SK-N-SH (cell line): ENCODE measurements around the gene SPOCK1. TPM values are rescaled to one million over a fixed set of nuclear protein-coding genes. Genes with fewer than 3 reads are reported as not detected.

Experiments
- CTCF ChIA-PET: fragments of 300-600, 350-600 bp; formaldehyde crosslinking; extraction: SDS; loops from one replicate; lab custom pipeline; 2021; lab: Yijun Ruan, JAX
- POLR2A ChIA-PET: fragments of 350-600 bp; sonication (Branson Sonifier 250); formaldehyde crosslinking; extraction: SDS; loops from one replicate; lab custom pipeline; 2020; ENCODE audit warnings: antibody characterized with exemption, inconsistent platforms; lab: Yijun Ruan, JAX
- DNase-seq: peaks from one replicate; pipeline ENCODE4 v3.0.0; 2012
- H2AFZ ChIP-seq: fragments of 200-600 bp; sonication (generic); 2 replicates; pipeline ENCODE4 v1.8.1; 2016; ENCODE audit warnings: antibody characterized with exemption, mild to moderate bottlenecking, low read depth
- H3F3A ChIP-seq: fragments of 200-600 bp; sonication (generic); replicated peaks from 2 replicates; pipeline ENCODE3; 2016; ENCODE audit warnings: antibody characterized with exemption, mild to moderate bottlenecking; ENCODE audit not compliant: insufficient read depth
- H3K27ac ChIP-seq, 2 experiments: fragments of 200-500 bp in 1 of 2; fragments of 200-600 bp in 1 of 2; sonication (Bioruptor generic) in 1 of 2; sonication (generic), shearing (Covaris generic) in 1 of 2; 2 replicates each; pipeline versions ENCODE4 v1.5.1 to v1.6.1; 2014 to 2016; ENCODE audit warnings: low read depth in 2 of 2, inconsistent platforms in 1 of 2, low read length in 1 of 2, mild to moderate bottlenecking in 1 of 2, mixed read lengths in 1 of 2
- H3K27me3 ChIP-seq: fragments of 200-600 bp; sonication (generic), shearing (Covaris generic); 2 replicates; pipeline ENCODE4 v1.6.1; 2016; ENCODE audit warnings: mixed run types; ENCODE audit not compliant: insufficient read depth
- H3K36me3 ChIP-seq, 2 experiments: fragments of 200-500 bp in 1 of 2; fragments of 200-600 bp in 1 of 2; sonication (Bioruptor generic) in 1 of 2; sonication (generic) in 1 of 2; replicated peaks in 1 of 2; 2 replicates each; pipeline versions ENCODE3 to v1.5.1; 2014 to 2016; ENCODE audit warnings: low read length in 1 of 2, mild to moderate bottlenecking in 1 of 2; ENCODE audit not compliant: insufficient read depth in 2 of 2, control insufficient read depth in 1 of 2
- H3K4me1 ChIP-seq, 2 experiments: fragments of 200-500 bp in 1 of 2; fragments of 200-600 bp in 1 of 2; sonication (Bioruptor generic) in 1 of 2; sonication (generic), shearing (Covaris generic) in 1 of 2; 2 replicates each; pipeline versions ENCODE4 v1.5.1 to v1.6.1; 2014 to 2016; ENCODE audit warnings: low read depth in 1 of 2, low read length in 1 of 2, mixed run types in 1 of 2; ENCODE audit not compliant: insufficient read depth in 2 of 2, control insufficient read depth in 1 of 2
- H3K4me2 ChIP-seq: fragments of 200-600 bp; sonication (generic), shearing (Covaris generic); 2 replicates; pipeline ENCODE4 v1.6.1; 2017; ENCODE audit warnings: mixed run types
- H3K4me3 ChIP-seq, 2 experiments: fragments of 200-500 bp in 1 of 2; fragments of 200-600 bp in 1 of 2; sonication (Bioruptor generic) in 1 of 2; sonication (generic), shearing (Covaris generic) in 1 of 2; 2 replicates each; pipeline versions ENCODE4 v1.5.1 to v1.8.1; 2014 to 2016; ENCODE audit warnings: low read depth in 2 of 2, inconsistent platforms in 1 of 2, low read length in 1 of 2, mild to moderate bottlenecking in 1 of 2, mixed read lengths in 1 of 2, moderate library complexity in 1 of 2
- H3K79me2 ChIP-seq: fragments of 200-600 bp; sonication (generic); 2 replicates; pipeline ENCODE4 v1.8.1; 2017; ENCODE audit warnings: mild to moderate bottlenecking; ENCODE audit not compliant: insufficient read depth
- H3K9ac ChIP-seq: fragments of 200-600 bp; sonication (generic); 2 replicates; pipeline ENCODE4 v1.6.1; 2017; ENCODE audit warnings: mixed run types
- H3K9me2 ChIP-seq: fragments of 200-600 bp; sonication (generic); 2 replicates; pipeline ENCODE4 v1.6.1; 2017; ENCODE audit warnings: mixed run types
- H3K9me3 ChIP-seq: fragments of 200-600 bp; sonication (generic); 2 replicates; pipeline ENCODE4 v1.6.1; 2017; ENCODE audit warnings: mixed run types, mild to moderate bottlenecking, moderate library complexity
- H4K20me1 ChIP-seq: fragments of 200-600 bp; sonication (generic); 2 replicates; pipeline ENCODE4 v1.6.1; 2017; ENCODE audit warnings: mild to moderate bottlenecking, mixed run types; ENCODE audit not compliant: insufficient read depth
- CHD2 ChIP-seq: fragments of 150-350 bp; IDR thresholded peaks from 2 replicates; pipeline ENCODE4 v1.6.1; 2018; ENCODE audit warnings: low read length; ENCODE audit not compliant: partially characterized antibody
- EZH2phosphoT487 ChIP-seq: fragments of 200-600 bp; sonication (generic); IDR thresholded peaks from 2 replicates; pipeline ENCODE4 v1.6.1; 2017; ENCODE audit warnings: low read depth, mixed run types, mild to moderate bottlenecking, antibody characterized with exemption, moderate library complexity, borderline replicate concordance
- FOSL2 ChIP-seq: IDR thresholded peaks from 2 replicates; pipeline ENCODE4 v1.4.0; 2012; ENCODE audit warnings: low read depth, mild to moderate bottlenecking, moderate library complexity, borderline replicate concordance
- FOXM1 ChIP-seq: IDR thresholded peaks from 2 replicates; pipeline ENCODE4 v1.4.0; 2012; ENCODE audit warnings: low read depth, mild to moderate bottlenecking
- GABPA ChIP-seq: IDR thresholded peaks from 2 replicates; pipeline ENCODE4 v1.4.0; 2012; ENCODE audit warnings: low read depth, mild to moderate bottlenecking
- GATA2 ChIP-seq: sonication (generic); formaldehyde crosslinking; IDR thresholded peaks from 2 replicates; pipeline ENCODE4 v1.5.0; 2020; ENCODE audit warnings: mild to moderate bottlenecking, missing genetic modification reagents
- JUND ChIP-seq: IDR thresholded peaks from 2 replicates; pipeline ENCODE4 v1.4.0; 2012
- POLR2AphosphoS5 ChIP-seq: IDR thresholded peaks from 2 replicates; pipeline ENCODE4 v1.6.1; 2012; ENCODE audit warnings: low read depth, low read length
- RCOR1 ChIP-seq: fragments of 150-350 bp; IDR thresholded peaks from 2 replicates; pipeline ENCODE4 v1.6.1; 2017; ENCODE audit warnings: antibody characterized with exemption, low read length
- RXRA ChIP-seq: IDR thresholded peaks from 2 replicates; pipeline ENCODE4 v1.4.0; 2012; ENCODE audit warnings: low read depth, mild to moderate bottlenecking, borderline replicate concordance
- SMC3 ChIP-seq: IDR thresholded peaks from 2 replicates; pipeline ENCODE4 v1.6.1; 2012; ENCODE audit warnings: low read depth, low read length, improper control_type of control experiment
- TAF1 ChIP-seq: IDR thresholded peaks from 2 replicates; pipeline ENCODE4 v1.6.1; 2012; ENCODE audit warnings: low read depth, mild to moderate bottlenecking, low read length, moderate library complexity, borderline replicate concordance
- TEAD4 ChIP-seq: IDR thresholded peaks from 2 replicates; pipeline ENCODE4 v1.4.0; 2012; ENCODE audit warnings: mild to moderate bottlenecking, borderline replicate concordance; ENCODE audit not compliant: insufficient read depth
- YY1 ChIP-seq: IDR thresholded peaks from 2 replicates; pipeline ENCODE4 v1.4.0; 2012; ENCODE audit warnings: low read depth, mild to moderate bottlenecking
- WGBS: methylation state at CpG from one replicate; pipeline ENCODE4 v1.1.6; 2017; ENCODE audit warnings: low lambda C conversion rate; 5-methylcytosine and 5-hydroxymethylcytosine counted together
- polyA plus RNA-seq, 3 experiments: library from polyadenylated mRNA; depleted of rRNA; stranded (reverse); fragments of >200 nt; gene quantifications; 2 replicates each; pipeline ENCODE4 v1.2.3, GENCODE V29; 2012
- TF ChIP-seq, protein P1 (sequence below): fragments of 150-350 bp; IDR thresholded peaks from 2 replicates; pipeline ENCODE4 v1.6.1; 2016; ENCODE audit warnings: mild to moderate bottlenecking, low read depth, low read length
- TF ChIP-seq, protein P2 (sequence below): IDR thresholded peaks from 2 replicates; pipeline ENCODE4 v1.4.0; 2012; ENCODE audit warnings: low read depth, borderline replicate concordance
- TF ChIP-seq, protein P3 (sequence below): IDR thresholded peaks from 2 replicates; pipeline ENCODE4; 2012
- TF ChIP-seq, protein P4 (sequence below): IDR thresholded peaks from 2 replicates; pipeline ENCODE4 v1.4.0; 2012; ENCODE audit warnings: low read depth, borderline replicate concordance
- TF ChIP-seq, protein P5 (sequence below): fragments of 200-600 bp; sonication (generic); IDR thresholded peaks from 2 replicates; pipeline ENCODE4 v1.6.1; 2017; ENCODE audit warnings: antibody characterized with exemption, mild to moderate bottlenecking, moderate library complexity

Gene SPOCK1
- polyA plus RNA-seq, 1 of the 3 experiments (the other 2 are of a cell fraction): 11.3 TPM

DNA sequence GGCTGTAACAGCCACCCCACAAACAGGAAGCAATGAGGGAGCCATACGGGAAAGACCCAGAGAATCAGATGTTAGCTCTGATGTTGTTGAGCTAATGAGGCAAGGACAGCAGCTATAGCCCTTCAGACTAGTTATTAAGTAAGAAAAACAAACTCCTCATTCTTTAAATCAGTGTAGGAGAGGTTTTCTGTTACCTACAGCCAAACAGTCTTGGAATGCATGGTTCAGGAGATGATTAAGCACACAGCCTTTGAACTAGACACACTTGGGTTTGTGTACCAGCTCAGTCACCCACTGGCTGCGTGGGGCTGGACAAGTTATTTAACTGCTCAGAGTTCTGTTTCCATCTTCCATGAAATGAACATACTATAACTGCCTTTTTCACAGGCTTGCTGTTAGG is 68.1 kb downstream of the SPOCK1 start:
- TF ChIP-seq SMC3: no peak
- TF ChIP-seq CHD2: no peak
- TF ChIP-seq RXRA: no peak
- TF ChIP-seq FOXM1: no peak
- TF ChIP-seq, protein P1, sequence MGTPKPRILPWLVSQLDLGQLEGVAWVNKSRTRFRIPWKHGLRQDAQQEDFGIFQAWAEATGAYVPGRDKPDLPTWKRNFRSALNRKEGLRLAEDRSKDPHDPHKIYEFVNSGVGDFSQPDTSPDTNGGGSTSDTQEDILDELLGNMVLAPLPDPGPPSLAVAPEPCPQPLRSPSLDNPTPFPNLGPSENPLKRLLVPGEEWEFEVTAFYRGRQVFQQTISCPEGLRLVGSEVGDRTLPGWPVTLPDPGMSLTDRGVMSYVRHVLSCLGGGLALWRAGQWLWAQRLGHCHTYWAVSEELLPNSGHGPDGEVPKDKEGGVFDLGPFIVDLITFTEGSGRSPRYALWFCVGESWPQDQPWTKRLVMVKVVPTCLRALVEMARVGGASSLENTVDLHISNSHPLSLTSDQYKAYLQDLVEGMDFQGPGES: no peak
- no peak for TF ChIP-seq FOSL2
- TF ChIP-seq, protein P2, sequence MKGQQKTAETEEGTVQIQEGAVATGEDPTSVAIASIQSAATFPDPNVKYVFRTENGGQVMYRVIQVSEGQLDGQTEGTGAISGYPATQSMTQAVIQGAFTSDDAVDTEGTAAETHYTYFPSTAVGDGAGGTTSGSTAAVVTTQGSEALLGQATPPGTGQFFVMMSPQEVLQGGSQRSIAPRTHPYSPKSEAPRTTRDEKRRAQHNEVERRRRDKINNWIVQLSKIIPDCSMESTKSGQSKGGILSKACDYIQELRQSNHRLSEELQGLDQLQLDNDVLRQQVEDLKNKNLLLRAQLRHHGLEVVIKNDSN: no peak
- TF ChIP-seq GABPA: no peak
- TF ChIP-seq JUND: no peak
- no peak for TF ChIP-seq YY1
- TF ChIP-seq POLR2AphosphoS5: no peak
- TF ChIP-seq, protein P3, sequence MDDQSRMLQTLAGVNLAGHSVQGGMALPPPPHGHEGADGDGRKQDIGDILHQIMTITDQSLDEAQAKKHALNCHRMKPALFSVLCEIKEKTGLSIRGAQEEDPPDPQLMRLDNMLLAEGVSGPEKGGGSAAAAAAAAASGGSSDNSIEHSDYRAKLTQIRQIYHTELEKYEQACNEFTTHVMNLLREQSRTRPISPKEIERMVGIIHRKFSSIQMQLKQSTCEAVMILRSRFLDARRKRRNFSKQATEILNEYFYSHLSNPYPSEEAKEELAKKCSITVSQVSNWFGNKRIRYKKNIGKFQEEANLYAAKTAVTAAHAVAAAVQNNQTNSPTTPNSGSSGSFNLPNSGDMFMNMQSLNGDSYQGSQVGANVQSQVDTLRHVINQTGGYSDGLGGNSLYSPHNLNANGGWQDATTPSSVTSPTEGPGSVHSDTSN: no peak
- no peak for TF ChIP-seq GATA2 (CRISPR knock-in tag)
- no peak for TF ChIP-seq TAF1
- TF ChIP-seq, protein P4, sequence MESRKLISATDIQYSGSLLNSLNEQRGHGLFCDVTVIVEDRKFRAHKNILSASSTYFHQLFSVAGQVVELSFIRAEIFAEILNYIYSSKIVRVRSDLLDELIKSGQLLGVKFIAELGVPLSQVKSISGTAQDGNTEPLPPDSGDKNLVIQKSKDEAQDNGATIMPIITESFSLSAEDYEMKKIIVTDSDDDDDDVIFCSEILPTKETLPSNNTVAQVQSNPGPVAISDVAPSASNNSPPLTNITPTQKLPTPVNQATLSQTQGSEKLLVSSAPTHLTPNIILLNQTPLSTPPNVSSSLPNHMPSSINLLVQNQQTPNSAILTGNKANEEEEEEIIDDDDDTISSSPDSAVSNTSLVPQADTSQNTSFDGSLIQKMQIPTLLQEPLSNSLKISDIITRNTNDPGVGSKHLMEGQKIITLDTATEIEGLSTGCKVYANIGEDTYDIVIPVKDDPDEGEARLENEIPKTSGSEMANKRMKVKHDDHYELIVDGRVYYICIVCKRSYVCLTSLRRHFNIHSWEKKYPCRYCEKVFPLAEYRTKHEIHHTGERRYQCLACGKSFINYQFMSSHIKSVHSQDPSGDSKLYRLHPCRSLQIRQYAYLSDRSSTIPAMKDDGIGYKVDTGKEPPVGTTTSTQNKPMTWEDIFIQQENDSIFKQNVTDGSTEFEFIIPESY: no peak
- TF ChIP-seq, protein P5, sequence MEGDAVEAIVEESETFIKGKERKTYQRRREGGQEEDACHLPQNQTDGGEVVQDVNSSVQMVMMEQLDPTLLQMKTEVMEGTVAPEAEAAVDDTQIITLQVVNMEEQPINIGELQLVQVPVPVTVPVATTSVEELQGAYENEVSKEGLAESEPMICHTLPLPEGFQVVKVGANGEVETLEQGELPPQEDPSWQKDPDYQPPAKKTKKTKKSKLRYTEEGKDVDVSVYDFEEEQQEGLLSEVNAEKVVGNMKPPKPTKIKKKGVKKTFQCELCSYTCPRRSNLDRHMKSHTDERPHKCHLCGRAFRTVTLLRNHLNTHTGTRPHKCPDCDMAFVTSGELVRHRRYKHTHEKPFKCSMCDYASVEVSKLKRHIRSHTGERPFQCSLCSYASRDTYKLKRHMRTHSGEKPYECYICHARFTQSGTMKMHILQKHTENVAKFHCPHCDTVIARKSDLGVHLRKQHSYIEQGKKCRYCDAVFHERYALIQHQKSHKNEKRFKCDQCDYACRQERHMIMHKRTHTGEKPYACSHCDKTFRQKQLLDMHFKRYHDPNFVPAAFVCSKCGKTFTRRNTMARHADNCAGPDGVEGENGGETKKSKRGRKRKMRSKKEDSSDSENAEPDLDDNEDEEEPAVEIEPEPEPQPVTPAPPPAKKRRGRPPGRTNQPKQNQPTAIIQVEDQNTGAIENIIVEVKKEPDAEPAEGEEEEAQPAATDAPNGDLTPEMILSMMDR: no peak
- no peak for TF ChIP-seq EZH2phosphoT487
- TF ChIP-seq RCOR1: no peak
- TF ChIP-seq TEAD4: no peak
- Histone ChIP-seq H3K4me3 (no peak overlapping the region), H3K27ac (no peak overlapping the region), H3K4me2 (no peak overlapping the region; the same call in 1 of the 2 replicates), H3K9me2 (no peaks in the 10 kb centered on the region), H3K27me3 (no peaks in the 10 kb centered on the region), H3K4me1 (peaks cover 0 to 2% of the 10 kb centered on the region in 2 experiments; a peak in 1 of 4 replicates), H2AFZ (no peak overlapping the region), H4K20me1 (no peaks in the 10 kb centered on the region), H3K9ac (no peak overlapping the region), H3K9me3 (no peaks in the 10 kb centered on the region), H3K79me2 (no peaks in the 10 kb centered on the region; the same call in 1 of the 2 replicates), H3K36me3 (no peaks in the 10 kb centered on the region), H3F3A (peaks cover 4% of the 10 kb centered on the region)
- WGBS: 38% methylated on average over 2 of the region's 2 CpGs
- DNase-seq: no peak
- POLR2A ChIA-PET: no interaction called here
- CTCF ChIA-PET: interaction anchor here (1.2 to 1.4 kb wide), 2 partner anchors 22 to 111 kb away, joined by 3 to 4 read pairs; no protein-coding TSS in a partner anchor
